Suprapubic skin (tissue), 4 donors: Measurements from ENCODE around the gene BCL2A1. TPM values are rescaled to one million over a fixed set of nuclear protein-coding genes. Genes with fewer than 3 reads are reported as not detected.
A peak's percentile ranks its signal among the peaks of the same experiment; 100 is the strongest.
"Not testable (repeated sequence)": the region's sequence is repeated elsewhere in the genome, so short reads cannot be mapped to it uniquely, and the experiment has no call there.

Source experiments
- DNase-seq, 2 donors: peaks; one replicate each; pipeline ENCODE4 v3.0.0-alpha.2; 2019; ENCODE audit warnings: low spot score in 2 of 2
- H3K27ac ChIP-seq: fragments of 200-600 bp; sonication (generic); one replicate; pipeline ENCODE4 v1.5.1; 2019
- H3K27me3 ChIP-seq: fragments of 200-600 bp; sonication (generic); one replicate; pipeline ENCODE4 v1.5.1; 2019
- H3K36me3 ChIP-seq: fragments of 200-600 bp; sonication (generic); one replicate; pipeline ENCODE4 v1.5.1; 2019
- H3K4me1 ChIP-seq: fragments of 200-600 bp; sonication (generic); one replicate; pipeline ENCODE4 v1.5.1; 2019
- H3K4me3 ChIP-seq: fragments of 200-600 bp; sonication (generic); one replicate; pipeline ENCODE4 v1.5.1; 2019; ENCODE audit warnings: mild to moderate bottlenecking
- H3K9me3 ChIP-seq: fragments of 200-600 bp; sonication (generic); one replicate; pipeline ENCODE4 v1.5.1; 2019
- CTCF ChIP-seq, 2 donors: fragments of 200-600 bp in 1 of 2; fragments of 450-650 bp in 1 of 2; sonication (generic) in 1 of 2; IDR thresholded peaks; one replicate each; pipeline ENCODE4 v1.5.1; 2016 to 2019; ENCODE audit warnings: antibody characterized with exemption in 2 of 2, mild to moderate bottlenecking in 1 of 2, moderate library complexity in 1 of 2
- EP300 ChIP-seq: sonication (generic); formaldehyde crosslinking; IDR thresholded peaks from one replicate; pipeline ENCODE4 v1.6.1; 2017; ENCODE audit warnings: antibody characterized with exemption
- POLR2A ChIP-seq, 2 donors: fragments of 450-650 bp; IDR thresholded peaks; one replicate each; pipeline ENCODE4 v1.6.1; 2017; ENCODE audit warnings: antibody characterized with exemption in 2 of 2, mild to moderate bottlenecking in 2 of 2, moderate library complexity in 2 of 2
- POLR2AphosphoS5 ChIP-seq, 3 donors: sonication (generic); formaldehyde crosslinking; IDR thresholded peaks; one replicate each; pipeline ENCODE4 v1.6.1; 2017; ENCODE audit warnings: antibody characterized with exemption in 3 of 3
- WGBS: methylation state at CpG from one replicate; pipeline ENCODE4 v1.1.5; 2018; 5-methylcytosine and 5-hydroxymethylcytosine counted together
- total RNA-seq, 4 donors: library from RNA; depleted of rRNA; stranded (reverse); fragments of >200 nt; gene quantifications; one replicate each; pipeline ENCODE4 v1.1.0, GENCODE V29; 2016

BCL2A1 gene
- total RNA-seq, 4 donors from 2014 or later, result 0.64 to 2.6 (median 0.92) TPM

DNA sequence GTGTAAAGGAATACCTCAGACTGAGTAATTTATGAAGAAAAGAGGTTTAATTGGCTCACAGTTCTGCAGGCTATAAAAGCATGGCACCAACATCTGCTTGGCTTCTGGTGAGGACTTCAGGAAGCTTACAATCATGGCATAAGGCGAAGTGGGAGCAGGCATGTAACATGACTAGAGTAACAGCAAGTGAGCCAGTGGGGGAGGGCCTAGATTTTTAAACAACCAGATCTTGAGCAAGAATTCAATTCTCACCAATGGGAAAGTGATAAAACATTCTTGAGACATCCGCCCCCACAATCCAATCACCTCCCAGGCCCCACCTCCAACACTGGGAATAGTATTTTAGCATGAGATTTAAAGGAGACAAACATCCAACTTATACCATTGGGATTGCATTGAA is 44.2 kb upstream of the BCL2A1 start:
- Histone ChIP-seq H3K27me3 (no peaks in the 10 kb centered on the region), H3K4me1 (no peaks in the 10 kb centered on the region), H3K27ac (no peak overlapping the region), H3K4me3 (no peak overlapping the region), H3K36me3 (no peaks in the 10 kb centered on the region), H3K9me3 (no peaks in the 10 kb centered on the region)
- TF ChIP-seq CTCF (IDR thresholded peaks at IDR 0.05) (no peak), POLR2A (IDR thresholded peaks at IDR 0.05) (no peak), POLR2AphosphoS5 (IDR thresholded peaks at IDR 0.05) (no peak), EP300 (no peak)
- peak; percentile 6 to 32 for DNase-seq
- 90% methylated on average over 2 of the region's 2 CpGs for WGBS

DNA sequence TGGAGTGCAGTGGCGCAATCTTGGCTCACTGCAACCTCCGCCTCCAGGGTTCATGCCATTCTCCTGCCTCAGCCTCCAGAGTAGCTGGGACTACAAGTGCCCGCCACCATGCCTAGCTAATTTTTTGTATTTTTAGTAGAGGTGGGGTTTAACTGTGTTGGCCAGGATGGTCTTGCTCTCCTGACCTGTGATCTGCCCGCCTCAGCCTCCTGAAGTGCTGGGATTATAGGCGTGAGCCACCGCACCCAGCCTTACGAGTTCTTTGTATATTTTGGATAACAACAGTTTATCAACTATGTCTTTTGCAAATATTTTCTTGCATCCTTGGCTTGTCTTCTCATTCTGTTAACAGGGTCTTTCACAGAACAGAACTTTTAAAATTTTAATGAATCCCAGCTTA is 43.2 kb upstream of the BCL2A1 start:
- H3K4me3 ChIP-seq, H3K27ac ChIP-seq, H3K4me1 ChIP-seq, H3K36me3 ChIP-seq, H3K9me3 ChIP-seq, H3K27me3 ChIP-seq: not testable (repeated sequence)
- 97% methylated on average over 7 of the region's 7 CpGs for WGBS
- DNase-seq, result peak in 1 of 2 donors; percentile 9

DNA sequence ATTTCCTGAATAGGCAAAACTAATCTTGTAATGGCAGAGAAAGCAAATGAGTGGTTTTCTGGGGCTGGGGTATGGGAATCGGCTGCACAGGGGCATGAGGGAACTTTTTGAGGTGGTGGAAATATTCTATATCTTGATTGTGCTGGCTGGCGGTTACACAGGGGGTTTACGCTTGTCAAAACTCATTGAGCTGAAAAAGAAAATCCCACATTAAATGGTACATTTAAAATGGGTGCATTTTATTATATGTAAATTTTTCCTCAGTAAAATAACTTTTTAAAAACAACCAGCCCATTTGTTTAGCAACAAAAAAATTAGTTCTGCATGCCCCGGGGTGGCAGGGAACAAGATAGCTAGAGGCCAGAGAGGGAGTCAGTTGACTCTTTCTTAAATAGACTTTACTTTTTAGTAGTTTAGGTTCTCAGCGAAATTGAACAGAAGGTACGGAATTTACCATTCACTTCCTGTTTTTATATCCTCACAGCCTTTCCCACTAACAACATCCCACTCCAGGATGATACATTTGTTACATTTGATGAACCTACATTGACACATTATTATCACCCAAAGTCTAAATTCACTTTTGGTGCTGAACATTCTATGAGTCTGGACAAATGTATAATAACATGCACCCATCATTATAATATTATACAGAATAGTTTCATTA is 41.2 kb upstream of the BCL2A1 start:
- H3K27ac ChIP-seq, result no peak overlapping the region
- H3K4me1 ChIP-seq, result no peaks in the 10 kb centered on the region
- no peaks in the 10 kb centered on the region for H3K36me3 ChIP-seq
- H3K9me3 ChIP-seq, result no peaks in the 10 kb centered on the region
- no peaks in the 10 kb centered on the region for H3K27me3 ChIP-seq
- peak in 1 of 2 donors; percentile 8 for DNase-seq
- TF ChIP-seq CTCF (IDR thresholded peaks at IDR 0.05), result no peak
- TF ChIP-seq POLR2A (IDR thresholded peaks at IDR 0.05), result no peak
- no peak for TF ChIP-seq POLR2AphosphoS5 (IDR thresholded peaks at IDR 0.05)
- TF ChIP-seq EP300, result no peak
- 78% methylated on average over 6 of the region's 6 CpGs for WGBS
- H3K4me3 ChIP-seq, result no peak overlapping the region

DNA sequence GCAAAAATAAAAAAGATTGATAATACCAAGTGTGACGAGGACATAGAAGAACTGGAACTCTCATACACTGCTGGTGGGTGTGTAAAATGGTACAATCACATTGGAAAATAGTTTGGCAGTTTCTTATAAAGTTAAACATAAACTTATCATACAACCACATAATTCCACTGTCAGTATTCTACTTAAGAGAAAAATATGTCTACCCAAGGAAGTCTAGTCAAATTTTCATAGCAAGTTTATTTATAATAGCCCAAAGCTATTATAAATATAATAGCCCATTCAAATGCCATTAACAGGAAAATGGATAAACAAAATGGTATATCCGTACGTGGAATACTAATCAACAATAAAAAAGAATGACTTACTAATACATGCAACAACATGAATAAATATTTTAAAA is 40.6 kb upstream of the BCL2A1 start:
- Histone ChIP-seq H3K4me1 (no peaks in the 10 kb centered on the region), H3K27ac (no peak overlapping the region), H3K4me3 (no peak overlapping the region), H3K36me3 (no peaks in the 10 kb centered on the region), H3K9me3 (no peaks in the 10 kb centered on the region), H3K27me3 (no peaks in the 10 kb centered on the region)
- no peak for TF ChIP-seq POLR2AphosphoS5 (IDR thresholded peaks at IDR 0.05)
- TF ChIP-seq CTCF (IDR thresholded peaks at IDR 0.05), result no peak
- no peak for TF ChIP-seq EP300
- TF ChIP-seq POLR2A (IDR thresholded peaks at IDR 0.05), result no peak
- WGBS, result 64% methylated on average over 3 of the region's 3 CpGs
- DNase-seq, result no peak

DNA sequence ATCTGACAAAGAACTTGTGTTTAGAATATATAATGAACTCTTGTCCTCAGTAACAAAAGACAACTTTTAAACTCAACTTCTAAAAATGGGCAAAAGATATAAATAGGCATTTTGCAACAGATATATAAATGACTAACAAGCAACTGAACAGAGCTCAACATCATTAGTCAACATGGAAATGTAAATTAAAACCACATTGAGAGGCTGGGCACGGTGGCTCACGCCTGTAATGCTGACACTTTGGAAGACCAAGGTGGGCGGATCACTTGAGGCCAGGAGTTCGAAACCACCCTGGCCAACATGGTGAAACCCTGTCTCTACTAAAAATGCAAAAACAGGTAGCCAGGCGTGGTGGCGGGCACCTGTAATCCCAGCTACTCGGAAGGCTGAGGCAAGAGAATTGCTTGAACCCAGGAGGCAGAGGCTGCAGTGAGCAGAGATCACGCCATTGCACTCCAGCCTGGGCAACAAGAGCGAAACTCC is 40.1 kb upstream of the BCL2A1 start:
- WGBS, result 73% methylated on average over 9 of the region's 9 CpGs
- DNase-seq, result peak in 1 of 2 donors; percentile 4
- not testable (repeated sequence) for H3K36me3 ChIP-seq, H3K4me1 ChIP-seq, H3K27ac ChIP-seq, H3K27me3 ChIP-seq, H3K9me3 ChIP-seq, H3K4me3 ChIP-seq

- H3K27me3 ChIP-seq, result no peaks in the 10 kb centered on the region
- no peaks in the 10 kb centered on the region for H3K9me3 ChIP-seq
- no peak for TF ChIP-seq CTCF (IDR thresholded peaks at IDR 0.05)
- no peak for TF ChIP-seq POLR2AphosphoS5 (IDR thresholded peaks at IDR 0.05)
- no peak for TF ChIP-seq EP300
- TF ChIP-seq POLR2A (IDR thresholded peaks at IDR 0.05), result no peak
- 55% methylated on average over 6 of the region's 6 CpGs for WGBS
- H3K4me1 ChIP-seq, result no peaks in the 10 kb centered on the region
- peak in 1 of 2 donors; percentile 29 for DNase-seq
- H3K36me3 ChIP-seq, result no peaks in the 10 kb centered on the region
- no peak overlapping the region for H3K27ac ChIP-seq
- H3K4me3 ChIP-seq, result no peak overlapping the region
Observed at GRCh38 chr15:80010131-80010673, 39.2 kb upstream of the BCL2A1 start.
